ENCODE results near the gene CTBS. TPM values are rescaled to one million over a fixed set of nuclear protein-coding genes. Genes with fewer than 3 reads are reported as not detected.
A peak's percentile ranks its signal among the peaks of the same experiment; 100 is the strongest.

CTBS gene
- total and polyA plus RNA-seq, 2 of the 13 experiments (the other 11 are each of a cell fraction or from before 2014, with no cell fraction given): 4.7 to 12.4 TPM

- TF ChIP-seq ZNF761 (CRISPR knock-in tag; conservative IDR thresholded peaks at IDR 0.05) (0 out of 2 replicates have a peak, but pooled peaks have one; percentile 35), KDM5A (IDR thresholded peaks at IDR 0.05; ENCODE audit: borderline replicate concordance, low read length) (no peak), NAIF1 (CRISPR knock-in tag; IDR thresholded peaks at IDR 0.05; ENCODE audit: borderline replicate concordance) (peak; percentile 94), ZBTB8A (CRISPR knock-in tag; IDR thresholded peaks at IDR 0.05; ENCODE audit: borderline replicate concordance, low read depth) (no peak), ZMYM2 (CRISPR knock-in tag; IDR thresholded peaks at IDR 0.05) (peak; percentile 62; the same call in 1 of the 2 replicates), NFKB2 (CRISPR knock-in tag; IDR thresholded peaks at IDR 0.05; ENCODE audit: borderline replicate concordance) (0 out of 2 replicates have a peak, but pooled peaks have one; percentile 24), ZNF143 (CRISPR knock-in tag; IDR thresholded peaks at IDR 0.05) (peak; percentile 14; the same call in 1 of the 2 replicates), ZNF205 (CRISPR knock-in tag; IDR thresholded peaks at IDR 0.05) (no peak), SNAPC2 (CRISPR knock-in tag; IDR thresholded peaks at IDR 0.05) (0 out of 2 replicates have a peak, but pooled peaks have one; percentile 55), IKZF5 (CRISPR knock-in tag; IDR thresholded peaks at IDR 0.05) (0 out of 2 replicates have a peak, but pooled peaks have one; percentile 30), NONO (IDR thresholded peaks at IDR 0.05) (no peak), NONO (CRISPR knock-in tag; conservative IDR thresholded peaks at IDR 0.05) (0 out of 2 replicates have a peak, but pooled peaks have one; percentile 19), LCORL (IDR thresholded peaks at IDR 0.05) (no peak), LCORL (CRISPR knock-in tag; IDR thresholded peaks at IDR 0.05) (peak; percentile 58; the same call in 1 of the 2 replicates), ZNF354B (CRISPR knock-in tag; IDR thresholded peaks at IDR 0.05) (0 out of 2 replicates have a peak, but pooled peaks have one; percentile 40), ZNF558 (CRISPR knock-in tag; IDR thresholded peaks at IDR 0.05; ENCODE audit: borderline replicate concordance) (no peak), RFXAP (CRISPR knock-in tag; IDR thresholded peaks at IDR 0.05; ENCODE audit: borderline replicate concordance) (0 out of 2 replicates have a peak, but pooled peaks have one; percentile 21), ZFP90 (CRISPR knock-in tag; IDR thresholded peaks at IDR 0.05; ENCODE audit: borderline replicate concordance) (no peak), ZNF770 (CRISPR knock-in tag; IDR thresholded peaks at IDR 0.05) (peak; percentile 99), ZMYM3 (CRISPR knock-in tag; IDR thresholded peaks at IDR 0.05) (no peak; the same call in 1 of the 2 replicates), YEATS2 (CRISPR knock-in tag; IDR thresholded peaks at IDR 0.05; ENCODE audit: borderline replicate concordance) (peak; percentile 47; the same call in 1 of the 2 replicates), TOPORS (CRISPR knock-in tag; IDR thresholded peaks at IDR 0.05) (no peak), GFI1 (CRISPR knock-in tag; IDR thresholded peaks at IDR 0.05; ENCODE audit: borderline replicate concordance) (peak; percentile 31; the same call in 1 of the 2 replicates), ZNF800 (CRISPR knock-in tag; IDR thresholded peaks at IDR 0.05) (0 out of 2 replicates have a peak, but pooled peaks have one; percentile 50), GABPB1 (CRISPR knock-in tag; IDR thresholded peaks at IDR 0.05) (peak; percentile 69; the same call in 1 of the 2 replicates)
These were observed 46.6 kb upstream of the CTBS start (continued) for GRCh38 chr1:84620720-84621313.

Data from HepG2 (cell line).